ENCODE results near the gene TMC3.
"Not testable (repeated sequence)": the region's sequence is repeated elsewhere in the genome, so short reads cannot be mapped to it uniquely, and the experiment has no call there.

TMC3 gene

DNA sequence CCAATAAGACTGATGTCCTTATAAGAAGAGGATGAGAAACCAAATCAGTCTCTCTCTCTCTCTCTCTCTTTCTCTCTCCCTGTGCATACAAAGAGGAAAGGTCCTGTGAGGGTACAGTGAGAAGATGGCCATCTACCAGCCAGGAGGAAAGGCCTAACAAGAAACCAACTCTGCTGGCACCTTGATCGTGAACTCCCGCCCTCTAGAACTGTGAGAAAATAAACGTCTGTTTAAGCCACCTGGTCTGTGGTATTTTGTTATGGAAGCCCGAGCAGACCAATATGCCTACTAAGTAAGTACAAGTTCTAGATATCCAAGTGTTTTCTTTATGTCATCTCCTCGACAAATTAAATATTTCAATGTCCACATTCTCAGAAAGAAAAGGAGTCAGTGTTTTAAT lies 44.9 kb upstream of the TMC3 start:
- Histone ChIP-seq H3K4me2 (ENCODE audit: low read length) (no peak overlapping the region), H3K4me3 (ENCODE audit: low read depth, low read length, poor library complexity, severe bottlenecking) (no peak overlapping the region), H3K9me3 (ENCODE audit: low read length) (no peaks in the 10 kb centered on the region), H3K27ac (ENCODE audit: low read depth, low read length, poor library complexity, severe bottlenecking) (no peak overlapping the region), H3K4me1 (ENCODE audit: insufficient read depth, low read length, severe bottlenecking) (no peaks in the 10 kb centered on the region), H2AFZ (ENCODE audit: low read length) (no peak overlapping the region), H3K9ac (ENCODE audit: low read length) (no peak overlapping the region), H3K9me2 (ENCODE audit: low read depth, low read length) (no peaks in the 10 kb centered on the region), H4K20me1 (ENCODE audit: insufficient read depth, low read length) (no peaks in the 10 kb centered on the region), H3K27me3 (ENCODE audit: insufficient read depth, low read length) (no peaks in the 10 kb centered on the region), H3F3A (ENCODE audit: insufficient read depth, low read length) (no peaks in the 10 kb centered on the region), H3K36me3 (ENCODE audit: insufficient read depth, low read length) (no peaks in the 10 kb centered on the region), H3K79me2 (ENCODE audit: insufficient read depth, low read length) (0 out of 2 replicates have a peak, but pooled peaks cover 3% of the 10 kb centered on the region)
- TF ChIP-seq CTCF (IDR thresholded peaks at IDR 0.05; ENCODE audit: low read length) (no peak), EZH2 (IDR thresholded peaks at IDR 0.05; ENCODE audit: borderline replicate concordance, low read length) (no peak)

DNA sequence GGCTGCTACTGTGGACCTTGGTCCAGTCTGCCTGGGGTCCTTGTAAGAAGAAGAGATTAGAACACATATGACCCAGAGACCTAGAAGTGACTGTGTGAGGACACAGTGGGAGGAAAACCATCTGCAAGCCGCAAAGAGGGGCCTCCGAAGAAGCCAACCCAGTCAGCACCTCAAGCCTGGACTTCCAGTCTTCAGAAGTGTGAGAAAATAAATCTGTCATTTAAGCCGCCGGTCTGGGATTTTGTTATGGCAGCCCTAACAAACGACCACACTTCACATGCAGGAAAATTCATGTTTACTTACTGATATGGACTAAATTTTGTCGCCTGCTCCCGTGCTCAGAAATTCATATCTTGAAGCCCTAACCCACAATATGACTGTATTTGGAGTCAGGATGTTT lies 44.4 kb upstream of the TMC3 start:
- Histone ChIP-seq H4K20me1 (ENCODE audit: insufficient read depth, low read length) (no peaks in the 10 kb centered on the region), H3K36me3 (ENCODE audit: insufficient read depth, low read length) (no peaks in the 10 kb centered on the region), H3K4me2 (ENCODE audit: low read length) (no peak overlapping the region), H3K79me2 (ENCODE audit: insufficient read depth, low read length) (0 out of 2 replicates have a peak, but pooled peaks cover 3% of the 10 kb centered on the region), H2AFZ (ENCODE audit: low read length) (no peak overlapping the region), H3K27ac (ENCODE audit: low read depth, low read length, poor library complexity, severe bottlenecking) (no peak overlapping the region), H3K27me3 (ENCODE audit: insufficient read depth, low read length) (no peaks in the 10 kb centered on the region), H3K9me3 (ENCODE audit: low read length) (no peaks in the 10 kb centered on the region), H3K9ac (ENCODE audit: low read length) (no peak overlapping the region), H3K4me1 (ENCODE audit: insufficient read depth, low read length, severe bottlenecking) (no peaks in the 10 kb centered on the region), H3K9me2 (ENCODE audit: low read depth, low read length) (no peaks in the 10 kb centered on the region), H3K4me3 (ENCODE audit: low read depth, low read length, poor library complexity, severe bottlenecking) (no peak overlapping the region), H3F3A (ENCODE audit: insufficient read depth, low read length) (no peaks in the 10 kb centered on the region)
- TF ChIP-seq CTCF (IDR thresholded peaks at IDR 0.05; ENCODE audit: low read length) (no peak), EZH2 (IDR thresholded peaks at IDR 0.05; ENCODE audit: borderline replicate concordance, low read length) (no peak)

DNA sequence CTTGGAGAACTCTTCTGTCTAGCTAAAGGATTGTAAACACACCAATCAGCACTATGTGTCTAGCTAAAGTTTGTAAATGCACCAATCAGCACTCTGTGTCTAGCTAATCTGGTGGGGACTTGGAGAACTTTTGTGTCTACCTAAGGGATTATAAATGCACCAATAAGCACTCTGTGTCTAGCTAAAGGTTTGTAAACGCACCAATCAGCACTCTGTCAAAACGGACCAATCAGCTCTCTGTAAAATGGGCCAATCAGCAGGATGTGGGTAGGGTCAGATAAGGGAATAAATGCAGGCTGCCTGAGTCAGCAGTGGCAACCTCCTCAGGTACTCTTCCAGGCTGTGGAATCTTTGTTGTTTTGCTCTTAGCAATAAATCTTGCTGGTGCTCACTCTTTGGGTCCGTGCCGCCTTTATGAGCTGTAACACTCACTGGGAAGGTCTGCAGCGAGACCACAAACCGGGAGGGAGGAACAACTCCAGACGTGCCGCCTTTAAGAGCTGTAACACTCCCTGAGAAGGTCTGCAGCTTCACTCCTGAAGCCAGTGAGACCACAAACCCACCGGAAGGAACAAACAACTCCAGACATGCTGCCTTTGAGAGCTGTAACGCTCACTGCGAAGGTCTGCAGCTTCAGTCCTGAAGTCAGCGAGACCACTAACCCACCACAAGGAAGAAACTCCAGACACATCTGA lies 40.4 kb upstream of the TMC3 start:
- H3K9me2 ChIP-seq (ENCODE audit: low read depth, low read length); H3K9ac ChIP-seq (ENCODE audit: low read length); H3K36me3 ChIP-seq (ENCODE audit: insufficient read depth, low read length); H4K20me1 ChIP-seq (ENCODE audit: insufficient read depth, low read length); H3F3A ChIP-seq (ENCODE audit: insufficient read depth, low read length); H3K4me2 ChIP-seq (ENCODE audit: low read length); H3K27me3 ChIP-seq (ENCODE audit: insufficient read depth, low read length); H3K4me3 ChIP-seq (ENCODE audit: low read depth, low read length, poor library complexity, severe bottlenecking); H3K79me2 ChIP-seq (ENCODE audit: insufficient read depth, low read length); H2AFZ ChIP-seq (ENCODE audit: low read length); H3K27ac ChIP-seq (ENCODE audit: low read depth, low read length, poor library complexity, severe bottlenecking); H3K9me3 ChIP-seq (ENCODE audit: low read length); H3K4me1 ChIP-seq (ENCODE audit: insufficient read depth, low read length, severe bottlenecking): not testable (repeated sequence)

DNA sequence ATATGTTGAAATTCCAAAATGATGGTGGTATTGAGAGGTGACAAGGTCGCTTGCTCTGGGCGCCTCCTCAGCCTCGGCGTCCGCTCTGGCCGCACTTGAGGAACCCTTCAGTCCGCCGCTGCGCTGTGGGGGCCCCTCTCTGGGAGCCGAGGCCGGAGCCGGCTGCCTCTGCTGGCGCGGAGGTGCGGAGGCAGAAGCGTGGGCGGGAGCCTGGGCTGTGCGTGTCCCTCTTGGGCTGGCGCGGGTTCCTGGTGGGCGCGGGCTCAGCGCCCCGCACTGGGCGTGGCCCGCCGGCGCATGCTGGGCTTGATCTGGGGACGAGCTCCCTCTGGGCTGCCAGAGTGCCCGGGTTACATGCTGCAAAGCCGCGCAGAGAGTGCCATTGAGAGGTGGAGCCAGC lies 39.8 kb upstream of the TMC3 start:
- H3K9me2 ChIP-seq (ENCODE audit: low read depth, low read length), result no peaks in the 10 kb centered on the region
- H3K4me1 ChIP-seq (ENCODE audit: insufficient read depth, low read length, severe bottlenecking), result no peaks in the 10 kb centered on the region
- no peak overlapping the region for H3K4me2 ChIP-seq (ENCODE audit: low read length)
- no peaks in the 10 kb centered on the region for H3F3A ChIP-seq (ENCODE audit: insufficient read depth, low read length)
- H3K9ac ChIP-seq (ENCODE audit: low read length), result no peak overlapping the region
- no peaks in the 10 kb centered on the region for H4K20me1 ChIP-seq (ENCODE audit: insufficient read depth, low read length)
- TF ChIP-seq CTCF (IDR thresholded peaks at IDR 0.05; ENCODE audit: low read length), result no peak
- H3K27me3 ChIP-seq (ENCODE audit: insufficient read depth, low read length), result no peaks in the 10 kb centered on the region
- no peak overlapping the region for H3K27ac ChIP-seq (ENCODE audit: low read depth, low read length, poor library complexity, severe bottlenecking)
- no peaks in the 10 kb centered on the region for H3K9me3 ChIP-seq (ENCODE audit: low read length)
- H3K79me2 ChIP-seq (ENCODE audit: insufficient read depth, low read length), result no peaks in the 10 kb centered on the region
- no peak overlapping the region for H2AFZ ChIP-seq (ENCODE audit: low read length)
- no peaks in the 10 kb centered on the region for H3K36me3 ChIP-seq (ENCODE audit: insufficient read depth, low read length)
- no peak overlapping the region for H3K4me3 ChIP-seq (ENCODE audit: low read depth, low read length, poor library complexity, severe bottlenecking)
